Ishikawa (cell line): Measurements from ENCODE around the gene CEP295NL.

Experiments
- CEBPB ChIP-seq: IDR thresholded peaks from 2 replicates; pipeline ENCODE4 v1.6.1; 2012
- CREB1 ChIP-seq: IDR thresholded peaks from 2 replicates; pipeline ENCODE4 v1.6.1; 2012; ENCODE audit warnings: low read depth
- EGR1 ChIP-seq: IDR thresholded peaks from 2 replicates; pipeline ENCODE4 v1.6.1; 2012
- EP300 ChIP-seq: IDR thresholded peaks from 2 replicates; pipeline ENCODE4 v1.6.1; 2012; ENCODE audit warnings: borderline replicate concordance
- FOXM1 ChIP-seq: IDR thresholded peaks from 2 replicates; pipeline ENCODE4 v1.6.1; 2012; ENCODE audit warnings: low read depth, borderline replicate concordance
- NFIC ChIP-seq: IDR thresholded peaks from 2 replicates; pipeline ENCODE4 v1.6.1; 2012
- RAD21 ChIP-seq: IDR thresholded peaks from 2 replicates; pipeline ENCODE4 v1.6.1; 2012; ENCODE audit warnings: low read depth
- TAF1 ChIP-seq: IDR thresholded peaks from 2 replicates; pipeline ENCODE4 v1.6.1; 2012; ENCODE audit warnings: low read depth, mild to moderate bottlenecking
- TCF12 ChIP-seq: IDR thresholded peaks from 2 replicates; pipeline ENCODE4 v1.6.1; 2012; ENCODE audit warnings: low read depth
- TEAD4 ChIP-seq: IDR thresholded peaks from 2 replicates; pipeline ENCODE4 v1.6.1; 2012
- YY1 ChIP-seq: IDR thresholded peaks from 2 replicates; pipeline ENCODE4 v1.6.1; 2012; ENCODE audit warnings: low read depth
- ZBTB7A ChIP-seq: IDR thresholded peaks from 2 replicates; pipeline ENCODE4 v1.6.1; 2012; ENCODE audit warnings: low read depth
- TF ChIP-seq, protein P1 (sequence below): IDR thresholded peaks from 2 replicates; pipeline ENCODE4 v1.6.1; 2012; ENCODE audit warnings: low read depth, mild to moderate bottlenecking
- TF ChIP-seq, protein P2 (sequence below): IDR thresholded peaks from 2 replicates; pipeline ENCODE4 v1.6.1; 2012
- TF ChIP-seq, protein P3 (sequence below): IDR thresholded peaks from 2 replicates; pipeline ENCODE4 v1.6.1; 2012

CEP295NL gene

GRCh38 chr17:78901806-78902205, 1.2 kb downstream of the CEP295NL start:
- TF ChIP-seq, protein P1, sequence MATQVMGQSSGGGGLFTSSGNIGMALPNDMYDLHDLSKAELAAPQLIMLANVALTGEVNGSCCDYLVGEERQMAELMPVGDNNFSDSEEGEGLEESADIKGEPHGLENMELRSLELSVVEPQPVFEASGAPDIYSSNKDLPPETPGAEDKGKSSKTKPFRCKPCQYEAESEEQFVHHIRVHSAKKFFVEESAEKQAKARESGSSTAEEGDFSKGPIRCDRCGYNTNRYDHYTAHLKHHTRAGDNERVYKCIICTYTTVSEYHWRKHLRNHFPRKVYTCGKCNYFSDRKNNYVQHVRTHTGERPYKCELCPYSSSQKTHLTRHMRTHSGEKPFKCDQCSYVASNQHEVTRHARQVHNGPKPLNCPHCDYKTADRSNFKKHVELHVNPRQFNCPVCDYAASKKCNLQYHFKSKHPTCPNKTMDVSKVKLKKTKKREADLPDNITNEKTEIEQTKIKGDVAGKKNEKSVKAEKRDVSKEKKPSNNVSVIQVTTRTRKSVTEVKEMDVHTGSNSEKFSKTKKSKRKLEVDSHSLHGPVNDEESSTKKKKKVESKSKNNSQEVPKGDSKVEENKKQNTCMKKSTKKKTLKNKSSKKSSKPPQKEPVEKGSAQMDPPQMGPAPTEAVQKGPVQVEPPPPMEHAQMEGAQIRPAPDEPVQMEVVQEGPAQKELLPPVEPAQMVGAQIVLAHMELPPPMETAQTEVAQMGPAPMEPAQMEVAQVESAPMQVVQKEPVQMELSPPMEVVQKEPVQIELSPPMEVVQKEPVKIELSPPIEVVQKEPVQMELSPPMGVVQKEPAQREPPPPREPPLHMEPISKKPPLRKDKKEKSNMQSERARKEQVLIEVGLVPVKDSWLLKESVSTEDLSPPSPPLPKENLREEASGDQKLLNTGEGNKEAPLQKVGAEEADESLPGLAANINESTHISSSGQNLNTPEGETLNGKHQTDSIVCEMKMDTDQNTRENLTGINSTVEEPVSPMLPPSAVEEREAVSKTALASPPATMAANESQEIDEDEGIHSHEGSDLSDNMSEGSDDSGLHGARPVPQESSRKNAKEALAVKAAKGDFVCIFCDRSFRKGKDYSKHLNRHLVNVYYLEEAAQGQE: no peak
- TF ChIP-seq TCF12 (no peak), TAF1 (no peak), TEAD4 (no peak), EGR1 (no peak), EP300 (no peak), RAD21 (no peak), CEBPB (no peak), CREB1 (no peak), YY1 (no peak), NFIC (no peak), FOXM1 (no peak), ZBTB7A (no peak)
- TF ChIP-seq, protein P2, sequence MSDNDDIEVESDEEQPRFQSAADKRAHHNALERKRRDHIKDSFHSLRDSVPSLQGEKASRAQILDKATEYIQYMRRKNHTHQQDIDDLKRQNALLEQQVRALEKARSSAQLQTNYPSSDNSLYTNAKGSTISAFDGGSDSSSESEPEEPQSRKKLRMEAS: no peak
- TF ChIP-seq, protein P3, sequence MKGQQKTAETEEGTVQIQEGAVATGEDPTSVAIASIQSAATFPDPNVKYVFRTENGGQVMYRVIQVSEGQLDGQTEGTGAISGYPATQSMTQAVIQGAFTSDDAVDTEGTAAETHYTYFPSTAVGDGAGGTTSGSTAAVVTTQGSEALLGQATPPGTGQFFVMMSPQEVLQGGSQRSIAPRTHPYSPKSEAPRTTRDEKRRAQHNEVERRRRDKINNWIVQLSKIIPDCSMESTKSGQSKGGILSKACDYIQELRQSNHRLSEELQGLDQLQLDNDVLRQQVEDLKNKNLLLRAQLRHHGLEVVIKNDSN: no peak

GRCh38 chr17:78900816-78901215, 2.2 kb downstream of the CEP295NL start:
- TF ChIP-seq EGR1 (no peak), NFIC (no peak)

DNA sequence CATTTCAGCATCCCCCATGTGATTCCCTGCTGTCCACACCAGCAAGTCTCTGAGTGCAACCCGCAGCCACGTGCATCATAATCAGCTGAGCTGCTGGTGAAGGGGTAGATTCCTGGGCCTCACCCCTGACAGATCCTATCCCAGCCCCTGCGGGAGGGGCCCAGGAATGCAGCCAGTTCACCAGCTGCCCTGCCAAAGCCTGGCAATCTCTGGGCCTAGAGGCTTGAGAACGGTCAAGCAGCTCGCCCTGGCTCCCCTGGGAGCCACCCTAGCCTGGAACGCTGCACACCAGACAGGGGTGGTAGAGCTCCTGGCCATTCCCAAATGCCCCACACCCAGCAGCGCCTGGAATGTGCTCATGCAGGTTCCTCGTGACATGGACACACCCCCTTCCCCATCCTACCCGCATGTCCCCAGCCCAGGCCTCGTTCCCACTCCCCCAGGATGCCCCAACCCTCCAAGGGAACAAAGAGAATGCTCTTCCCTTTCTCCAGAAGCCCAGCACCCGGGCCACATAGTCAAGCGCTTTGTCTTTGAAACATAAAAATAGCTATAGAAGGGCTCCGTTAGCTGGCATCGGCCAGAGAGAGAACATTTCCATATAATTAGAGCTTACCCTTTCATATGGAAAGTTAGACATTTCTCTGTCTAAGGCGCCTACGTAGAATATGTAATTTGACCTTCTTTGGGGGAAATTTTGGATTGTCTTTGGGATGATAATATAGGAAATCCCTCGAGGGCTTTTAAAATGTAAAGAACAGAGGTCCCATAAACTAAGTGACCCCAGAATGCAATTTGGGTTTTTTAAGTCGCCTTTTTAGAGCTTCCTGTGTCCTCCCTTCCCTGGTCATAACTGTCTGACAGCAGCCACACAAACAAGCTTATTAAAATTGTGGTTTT, 3.4 kb downstream of the CEP295NL start:
- peak; percentile 34; the same call in 1 of the 2 replicates for TF ChIP-seq EP300
- TF ChIP-seq TCF12: peak; percentile 46; the same call in 1 of the 2 replicates
- no peak for TF ChIP-seq CEBPB
- TF ChIP-seq YY1: no peak
- no peak for TF ChIP-seq FOXM1
- no peak for TF ChIP-seq EGR1
- TF ChIP-seq, protein P3: 0 out of 2 replicates have a peak, but pooled peaks have one; percentile 21
- TF ChIP-seq CREB1: no peak
- peak; percentile 86 for TF ChIP-seq TEAD4
- TF ChIP-seq, protein P2: peak; percentile 48
- TF ChIP-seq, protein P1: no peak
- TF ChIP-seq TAF1: no peak
- TF ChIP-seq RAD21: peak; percentile 23; the same call in 1 of the 2 replicates
- TF ChIP-seq ZBTB7A: no peak
- 0 out of 2 replicates have a peak, but pooled peaks have one; percentile 13 for TF ChIP-seq NFIC

- TF ChIP-seq CREB1 (no peak), TAF1 (no peak), EGR1 (no peak), ZBTB7A (no peak), FOXM1 (no peak), TEAD4 (no peak), EP300 (no peak), CEBPB (no peak), YY1 (no peak)
- TF ChIP-seq, protein P1: no peak
- TF ChIP-seq, protein P2: no peak
These were observed 4.1 kb downstream of the CEP295NL start for GRCh38 chr17:78898947-78899346.
